Fibroblast of peridontal ligament (primary cell): ENCODE results near the gene NEK10.
A peak's percentile ranks its signal among the peaks of the same experiment; 100 is the strongest.

Source experiments
- DNase-seq: peaks from one replicate; pipeline ENCODE4 v3.0.0-alpha.2; 2010; ENCODE audit errors: extremely low read depth

Gene NEK10

GRCh38 chr3:27244374-27244773 is 124.8 kb downstream of the NEK10 start:
- DNase-seq, result no peak

GRCh38 chr3:27239951-27240350 is 129.2 kb downstream of the NEK10 start:
- no peak for DNase-seq

GRCh38 chr3:27228805-27229204 is 140.4 kb downstream of the NEK10 start:
- no peak for DNase-seq

DNA sequence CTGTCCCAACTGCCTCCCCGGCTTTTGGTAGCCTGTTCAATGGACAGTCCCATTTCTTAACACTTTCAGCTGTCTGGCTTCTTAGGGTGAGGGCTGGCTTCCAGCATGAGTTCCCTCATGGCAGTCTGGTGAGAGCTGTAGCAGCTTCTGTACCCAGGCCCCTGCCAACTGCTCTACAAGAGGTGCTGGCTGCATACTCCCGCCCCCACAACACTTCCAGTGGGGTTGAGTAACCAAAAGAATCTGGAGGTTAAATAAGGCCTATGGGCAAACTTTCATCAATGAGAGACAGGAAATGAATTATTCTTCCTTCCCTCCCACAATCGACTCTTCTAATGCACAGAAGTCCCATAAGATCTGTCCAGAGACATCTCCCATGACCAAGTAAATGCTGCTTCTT is 145.0 kb downstream of the NEK10 start:
- DNase-seq, result peak; percentile 16

GRCh38 chr3:27221264-27221932 is 147.8 kb downstream of the NEK10 start:
- no peak for DNase-seq

- DNase-seq, result no peak
Observed at GRCh38 chr3:27220166-27220565, 149.0 kb downstream of the NEK10 start.

- peak; percentile 54 for DNase-seq
Observed at GRCh38 chr3:27219127-27219845, 149.9 kb downstream of the NEK10 start.

- DNase-seq, result peak; percentile 85
Observed at GRCh38 chr3:27216955-27217552, 152.1 kb downstream of the NEK10 start.

DNA sequence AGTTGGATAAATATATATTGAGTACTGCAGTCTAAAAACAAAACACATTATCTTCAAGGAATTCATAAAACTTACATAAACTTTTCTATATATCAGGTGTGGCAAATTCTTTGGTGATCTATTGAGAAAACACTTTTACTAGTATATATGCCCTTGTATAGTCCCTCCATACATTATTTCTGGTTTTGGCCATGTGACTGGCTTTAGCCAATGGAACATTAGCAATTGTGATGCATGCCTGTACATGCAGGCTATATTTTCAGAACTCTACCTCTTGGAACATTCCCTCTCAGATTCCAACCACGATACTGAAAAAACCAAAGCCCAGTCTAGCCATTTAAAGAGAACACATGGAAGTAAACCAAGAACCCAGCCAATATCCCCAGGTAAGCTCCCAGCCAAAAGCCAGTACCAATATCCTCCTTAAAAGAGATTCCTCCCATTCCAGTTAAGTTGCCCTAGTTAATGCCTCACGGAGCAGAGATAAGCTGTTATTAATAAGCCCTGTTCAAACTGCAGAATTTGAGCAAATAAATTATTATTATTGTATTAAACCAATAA is 152.8 kb downstream of the NEK10 start:
- DNase-seq, result no peak

GRCh38 chr3:27213450-27213849 is 155.7 kb downstream of the NEK10 start:
- no peak for DNase-seq

- no peak for DNase-seq
Observed at GRCh38 chr3:27209617-27210264, 159.4 kb downstream of the NEK10 start.

DNA sequence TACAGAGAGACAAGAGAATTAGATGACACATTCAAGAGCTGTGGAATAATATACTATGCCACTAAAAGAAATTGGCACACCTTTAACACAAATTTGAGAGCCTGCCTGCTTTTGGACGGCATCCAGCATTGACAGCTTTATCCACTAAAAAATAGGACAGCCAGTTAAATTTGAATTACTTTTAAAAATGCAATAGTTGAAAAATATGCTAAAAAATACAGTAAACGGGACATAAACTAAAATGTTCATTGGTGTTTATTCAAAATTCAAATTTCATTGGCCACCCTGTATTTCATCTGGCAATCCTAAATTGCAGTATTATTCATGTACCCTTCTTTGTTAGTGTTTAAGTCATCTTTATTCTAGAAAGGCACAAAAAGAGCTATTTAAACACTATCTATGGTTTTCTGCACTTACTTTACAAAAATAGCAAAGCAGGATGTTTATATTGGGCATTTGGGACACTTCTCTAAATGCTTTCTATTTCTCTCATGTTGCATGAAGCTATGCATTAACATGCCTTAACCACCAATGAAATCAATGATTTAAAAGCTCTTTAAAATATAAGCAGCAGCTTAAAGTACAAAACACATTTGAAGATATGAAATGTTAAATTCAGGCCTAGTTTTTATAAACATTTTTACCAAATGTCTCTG is 160.1 kb downstream of the NEK10 start:
- DNase-seq, result no peak

- no peak for DNase-seq
Observed at GRCh38 chr3:27202959-27203358, 166.2 kb downstream of the NEK10 start.

DNA sequence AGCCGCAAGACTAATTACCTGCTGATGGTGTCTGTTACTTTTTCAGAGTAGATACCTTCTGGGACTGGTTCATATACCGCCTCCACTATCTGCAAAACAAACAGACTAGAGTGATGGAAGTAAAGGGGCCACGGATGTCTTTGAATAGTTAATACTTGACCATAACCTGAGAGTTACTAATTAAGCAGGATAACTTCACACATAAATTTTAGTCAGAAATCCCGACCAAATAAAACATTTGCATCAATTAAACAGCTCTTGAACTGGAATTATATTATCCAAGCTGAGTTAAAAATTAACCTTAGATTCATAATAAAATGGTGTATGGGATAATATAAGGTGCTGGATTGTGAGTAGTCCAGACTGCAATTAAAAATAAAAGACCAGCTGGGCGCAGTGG is 167.7 kb downstream of the NEK10 start:
- DNase-seq, result no peak

DNA sequence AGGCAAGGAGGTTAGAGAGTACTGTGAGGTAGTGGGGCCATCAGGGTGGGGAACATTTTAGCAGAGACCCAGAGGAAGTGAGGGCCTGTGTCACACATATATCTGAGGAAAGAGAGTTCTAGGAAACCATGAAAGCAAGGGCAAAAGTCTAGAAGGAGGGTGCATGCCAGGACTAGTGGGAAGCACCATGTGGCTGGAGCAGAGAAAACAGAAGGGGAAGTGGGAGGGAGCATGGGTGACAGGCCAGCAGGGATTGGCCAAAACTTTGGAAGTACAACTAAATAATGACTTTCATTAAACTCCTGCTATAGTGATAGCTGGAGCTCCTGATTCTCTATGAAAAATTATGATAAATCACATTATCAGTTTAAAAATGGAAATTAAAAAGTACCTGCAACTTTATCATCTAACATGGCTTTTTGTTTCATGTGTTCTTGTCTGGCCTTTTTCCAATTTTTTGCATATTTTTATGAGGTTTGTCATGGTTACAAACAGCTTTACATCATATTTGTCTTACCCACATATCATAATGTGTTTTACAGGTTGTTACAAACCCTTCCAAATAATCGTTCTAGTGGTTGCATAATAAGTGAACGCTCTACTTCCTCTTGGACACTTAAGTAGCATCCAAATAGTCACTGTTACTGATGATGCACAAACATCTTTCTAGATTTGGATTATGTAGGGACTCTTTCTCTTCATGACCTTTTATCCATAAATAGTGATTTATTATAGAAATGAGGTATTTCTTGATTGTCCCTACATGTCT is 168.3 kb downstream of the NEK10 start:
- no peak for DNase-seq

- peak; percentile 55 for DNase-seq
Observed at GRCh38 chr3:27194861-27195483, 174.2 kb downstream of the NEK10 start.

- no peak for DNase-seq
Observed at GRCh38 chr3:27193056-27193455, 176.1 kb downstream of the NEK10 start.

DNA sequence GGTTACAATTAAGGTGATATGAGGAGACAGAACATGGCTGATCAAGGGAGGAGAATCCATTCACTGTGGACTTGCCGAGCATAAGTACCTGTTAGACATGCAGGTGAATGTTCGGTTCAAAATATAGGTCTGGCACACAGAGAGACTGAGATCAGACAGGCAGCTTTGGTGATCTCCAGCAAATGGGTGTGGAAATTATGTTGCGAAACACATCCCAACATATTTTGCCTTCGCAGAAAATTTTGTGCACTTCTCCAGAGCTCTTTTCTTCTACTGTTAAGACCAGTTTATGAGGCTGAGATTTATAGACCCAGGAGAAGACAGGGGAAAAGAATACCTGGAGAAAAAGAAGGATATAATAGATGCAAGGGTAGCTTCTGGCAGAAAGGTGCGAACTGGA is 183.2 kb downstream of the NEK10 start:
- no peak for DNase-seq

DNA sequence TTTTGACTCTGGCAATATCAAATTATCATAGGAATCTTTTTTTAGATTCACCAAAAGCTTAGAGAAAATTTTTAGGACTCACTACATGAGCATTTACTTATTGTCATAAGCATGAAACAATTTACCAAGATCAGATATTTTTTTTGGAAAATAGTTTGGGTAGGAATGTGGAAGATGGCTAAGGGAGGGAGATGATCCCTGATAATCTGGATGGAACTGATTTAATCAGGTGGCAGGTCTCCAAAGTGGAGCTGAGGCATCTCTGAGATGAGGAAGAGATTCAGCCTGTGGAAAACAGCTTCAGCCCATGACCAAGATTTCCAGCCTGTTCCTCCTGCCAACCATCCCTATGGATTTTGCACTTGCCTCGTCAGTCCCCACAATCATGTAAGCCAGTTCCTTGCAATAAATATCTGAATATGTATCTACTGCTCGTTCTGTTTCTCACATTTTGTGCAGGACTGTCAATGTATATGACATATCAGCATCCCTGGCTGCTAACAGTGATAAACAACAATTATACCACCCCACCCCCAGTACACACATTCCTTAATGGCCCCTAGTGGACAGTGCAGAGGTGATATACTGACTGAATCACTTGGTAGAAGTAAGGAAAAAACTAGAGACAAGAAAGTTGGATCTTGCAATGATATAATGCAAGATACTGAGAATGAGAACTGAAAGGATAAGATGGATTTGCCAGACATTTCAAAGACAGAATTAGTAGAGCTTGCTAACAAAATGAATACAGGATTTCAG is 183.8 kb downstream of the NEK10 start:
- DNase-seq, result no peak

DNA sequence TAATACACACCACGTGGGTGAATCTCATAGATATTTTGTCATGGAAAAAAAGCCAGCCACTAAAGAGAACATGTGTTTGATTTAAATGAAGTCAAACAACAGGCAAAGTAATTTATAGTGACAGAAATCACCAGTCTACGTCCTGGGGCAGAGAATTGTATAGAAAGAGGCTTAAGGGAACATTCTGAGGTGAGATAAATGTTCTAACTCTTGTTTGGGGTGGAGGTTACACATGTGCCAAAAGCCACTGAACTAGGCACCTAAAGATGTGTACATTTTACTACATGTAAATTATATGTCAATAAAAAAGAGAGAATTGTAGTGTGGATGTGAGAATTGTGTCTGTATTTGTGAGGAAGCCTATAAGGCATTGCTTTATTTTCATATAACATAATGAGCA is 184.9 kb downstream of the NEK10 start:
- DNase-seq, result no peak
